GM18861 (cell line): ENCODE data around the gene STX4.
"Not testable (repeated sequence)": the region's sequence is repeated elsewhere in the genome, so short reads cannot be mapped to it uniquely, and the experiment has no call there.

Source experiments
- ATAC-seq: cut with Tn5 transposase; IDR thresholded peaks from one replicate; pipeline ENCODE4 v1.9.1; 2021; ENCODE audit not compliant: unreplicated experiment

The STX4 gene

DNA sequence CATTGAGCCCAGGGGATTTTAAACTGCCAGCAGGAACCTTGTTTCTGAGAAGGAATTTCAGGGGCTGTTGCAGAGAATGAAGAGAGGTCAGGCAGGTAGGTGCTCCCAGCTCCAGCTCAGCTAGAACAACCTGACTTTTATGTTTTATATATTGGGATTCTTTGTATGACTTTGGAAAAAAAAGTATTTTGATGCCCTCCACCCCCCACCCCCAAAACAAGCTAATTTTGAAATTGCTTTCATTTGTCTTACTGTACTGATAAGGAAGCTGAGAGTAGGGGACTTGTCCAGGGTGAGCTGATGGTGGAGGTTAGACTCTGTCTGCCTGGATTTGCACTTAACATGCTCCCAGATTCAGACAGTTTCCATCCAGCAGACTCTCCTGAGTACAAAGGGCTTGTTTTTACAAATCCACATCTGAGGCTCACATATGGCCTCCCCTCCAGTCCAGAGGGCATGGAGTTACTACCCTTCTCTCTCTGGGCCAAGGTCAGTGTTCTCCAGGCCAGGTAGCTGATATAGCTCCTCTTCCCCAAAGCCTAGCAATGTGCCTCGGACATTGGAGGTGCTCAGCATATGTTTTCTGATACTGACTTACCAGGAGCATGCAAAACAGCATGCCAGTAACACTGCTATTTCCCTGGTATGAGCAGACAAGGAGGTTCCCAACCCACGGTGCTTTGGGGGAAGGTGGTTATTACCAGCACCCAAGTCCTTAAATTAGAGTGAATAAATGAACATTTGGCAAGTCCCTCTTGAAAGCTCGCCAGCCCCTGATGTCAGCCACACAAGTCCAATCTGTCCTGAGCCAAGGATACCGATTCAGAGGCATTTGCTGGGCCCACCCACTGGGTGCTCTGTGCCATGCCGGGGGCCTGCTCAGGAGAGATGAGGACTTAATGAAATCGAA lies 34.3 kb upstream of the STX4 start:
- no peak for ATAC-seq

DNA sequence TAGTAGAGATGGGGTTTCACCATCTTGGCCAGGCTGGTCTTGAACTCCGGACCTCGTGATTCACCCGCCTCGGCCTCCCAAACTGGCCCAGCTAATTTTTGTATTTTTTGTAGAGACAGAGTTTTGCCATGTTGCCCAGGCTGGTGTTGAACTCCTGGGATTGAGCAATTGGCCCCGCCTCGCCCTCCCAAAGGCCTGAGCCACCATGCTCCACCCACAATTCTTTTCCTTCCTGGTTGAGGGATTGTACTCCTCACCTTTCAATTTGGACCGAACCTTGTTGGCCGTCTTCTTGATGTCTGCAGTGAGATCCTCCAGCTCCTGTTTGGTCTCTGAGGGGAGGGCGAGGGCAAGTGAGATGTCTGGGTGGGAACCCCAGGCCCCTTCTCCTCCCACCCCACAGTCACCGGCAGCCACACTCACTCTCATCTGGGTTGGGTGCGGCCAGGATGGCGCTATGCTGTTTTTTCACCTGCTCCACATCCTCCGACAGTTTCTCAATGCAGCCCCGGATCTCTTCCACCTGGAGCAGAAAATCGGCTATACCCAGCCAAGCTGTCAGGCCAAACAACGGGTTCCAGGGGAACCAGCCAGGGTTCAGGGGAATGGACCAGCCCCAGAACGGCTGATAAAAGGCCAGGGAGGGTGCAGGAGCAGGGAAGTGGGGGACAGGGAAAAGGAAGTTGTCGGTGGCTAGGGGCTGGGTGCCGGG lies 32.5 kb upstream of the STX4 start:
- ATAC-seq: no peak

DNA sequence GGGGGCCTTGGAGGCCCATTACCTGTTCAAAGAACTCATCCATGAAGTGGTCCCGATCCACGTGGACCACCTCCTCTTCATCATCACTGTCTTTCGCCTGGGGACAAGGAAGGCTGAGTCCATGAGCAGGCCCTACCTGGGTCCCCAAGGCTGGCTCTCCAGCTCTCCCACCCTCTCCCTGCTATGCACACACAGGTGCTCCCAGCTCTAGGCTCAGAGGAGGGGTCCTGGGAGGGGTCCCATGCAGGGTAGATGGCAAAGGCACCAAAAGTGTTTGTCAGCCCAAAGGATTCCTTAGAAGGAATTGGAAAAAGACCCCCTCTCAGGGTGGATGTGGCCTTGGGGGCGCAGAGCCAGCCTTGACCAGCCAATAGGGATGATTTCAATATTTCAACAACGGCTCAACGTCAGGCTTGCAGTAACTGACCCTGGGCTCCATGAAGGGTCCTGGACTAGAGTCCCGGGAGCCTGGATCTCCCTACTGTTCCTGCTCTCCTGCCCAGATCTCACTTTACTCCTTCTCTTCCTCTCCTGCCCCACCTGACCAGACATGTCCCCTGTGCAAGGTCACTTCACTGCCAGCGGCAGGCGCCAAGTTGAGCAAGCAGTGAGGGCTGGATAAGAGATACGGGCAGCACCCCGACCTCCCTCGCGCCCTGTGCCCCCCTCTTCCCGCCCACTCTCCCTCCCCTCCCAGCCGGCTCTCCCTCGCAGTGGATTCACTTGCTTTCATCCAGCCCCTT lies 31.7 kb upstream of the STX4 start:
- ATAC-seq: no peak

DNA sequence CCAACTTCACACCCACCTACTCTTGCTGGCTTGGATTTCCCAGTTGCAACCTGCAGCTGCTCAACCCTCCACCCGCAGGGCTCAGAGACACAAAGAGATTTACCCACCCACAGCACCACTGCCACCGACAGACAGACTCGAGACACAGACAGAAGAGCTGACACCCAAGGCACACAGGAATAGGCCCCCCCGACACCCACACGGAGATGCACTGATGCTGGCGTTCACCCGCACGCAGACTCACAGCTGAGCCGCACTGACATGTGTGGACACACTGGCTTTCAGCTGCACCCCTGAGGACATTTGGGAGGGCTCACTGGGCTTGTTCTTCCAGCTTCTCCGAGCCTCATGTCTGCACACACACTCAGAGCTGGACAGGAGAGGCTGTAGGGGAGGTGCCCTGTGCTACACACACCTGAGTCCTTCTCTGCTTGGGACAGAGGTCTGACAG lies 31.1 kb upstream of the STX4 start:
- ATAC-seq: no peak

DNA sequence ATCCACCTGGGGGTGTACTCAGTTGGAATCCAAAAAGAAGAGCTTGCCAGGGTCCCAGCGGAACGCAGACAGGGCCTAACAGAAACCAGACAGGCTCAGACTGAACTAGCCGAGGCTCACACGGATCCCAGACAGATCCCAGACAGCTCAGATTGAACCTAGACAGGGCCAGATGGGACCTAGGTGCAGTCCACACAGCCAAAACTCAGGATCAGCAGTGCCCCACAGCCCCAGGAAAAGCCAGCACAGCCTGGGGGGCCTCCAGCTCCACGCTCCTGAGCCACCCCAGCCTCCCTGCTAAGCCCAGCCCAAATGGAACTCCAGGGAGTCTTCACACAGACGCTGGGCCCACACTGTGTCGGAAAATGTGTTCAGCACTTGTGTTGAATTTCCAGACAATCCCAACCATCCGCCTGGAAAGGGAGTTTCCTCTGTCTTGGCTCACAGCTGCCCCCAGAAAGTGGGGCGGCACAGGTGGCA lies 30.5 kb upstream of the STX4 start:
- no peak for ATAC-seq

DNA sequence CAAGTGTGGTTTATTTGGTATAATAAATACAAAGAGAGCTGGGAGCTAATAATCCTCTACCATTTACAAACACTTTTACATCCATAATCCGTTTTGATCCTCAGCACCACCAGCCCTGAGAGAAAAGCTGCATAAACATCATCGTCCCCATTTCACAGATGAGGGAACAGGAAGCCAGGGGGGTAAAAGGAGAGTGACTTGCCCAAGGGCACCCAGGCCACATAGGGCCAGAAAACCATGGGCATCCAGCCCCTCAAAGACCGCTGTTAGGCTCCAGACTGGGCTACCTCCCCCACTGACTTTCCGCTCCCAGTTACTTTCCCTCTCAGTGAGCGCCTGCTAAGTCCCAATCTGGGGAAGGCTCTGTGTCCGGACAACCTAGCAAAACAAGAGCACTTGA lies 29.6 kb upstream of the STX4 start:
- no peak for ATAC-seq

DNA sequence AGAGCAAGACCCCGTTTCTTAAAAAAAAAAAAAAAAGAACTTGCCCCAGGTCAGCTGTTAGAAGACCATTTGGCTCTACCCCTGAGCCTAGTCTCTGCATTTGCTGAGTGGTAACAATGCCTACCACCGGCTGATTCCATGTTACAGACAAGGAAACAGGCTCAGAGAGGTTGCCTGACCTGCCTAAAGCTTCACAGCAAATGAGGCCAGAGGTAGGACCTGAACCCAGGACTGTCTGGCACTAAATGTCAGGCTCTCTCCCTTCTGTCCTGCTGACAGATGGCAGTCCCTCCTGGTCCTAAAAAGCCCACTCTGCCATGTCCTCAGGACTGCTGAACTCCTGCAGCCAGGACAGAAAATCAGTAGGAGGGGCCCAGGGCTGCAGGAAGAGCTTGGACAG lies 28.7 kb upstream of the STX4 start:
- no peak for ATAC-seq

DNA sequence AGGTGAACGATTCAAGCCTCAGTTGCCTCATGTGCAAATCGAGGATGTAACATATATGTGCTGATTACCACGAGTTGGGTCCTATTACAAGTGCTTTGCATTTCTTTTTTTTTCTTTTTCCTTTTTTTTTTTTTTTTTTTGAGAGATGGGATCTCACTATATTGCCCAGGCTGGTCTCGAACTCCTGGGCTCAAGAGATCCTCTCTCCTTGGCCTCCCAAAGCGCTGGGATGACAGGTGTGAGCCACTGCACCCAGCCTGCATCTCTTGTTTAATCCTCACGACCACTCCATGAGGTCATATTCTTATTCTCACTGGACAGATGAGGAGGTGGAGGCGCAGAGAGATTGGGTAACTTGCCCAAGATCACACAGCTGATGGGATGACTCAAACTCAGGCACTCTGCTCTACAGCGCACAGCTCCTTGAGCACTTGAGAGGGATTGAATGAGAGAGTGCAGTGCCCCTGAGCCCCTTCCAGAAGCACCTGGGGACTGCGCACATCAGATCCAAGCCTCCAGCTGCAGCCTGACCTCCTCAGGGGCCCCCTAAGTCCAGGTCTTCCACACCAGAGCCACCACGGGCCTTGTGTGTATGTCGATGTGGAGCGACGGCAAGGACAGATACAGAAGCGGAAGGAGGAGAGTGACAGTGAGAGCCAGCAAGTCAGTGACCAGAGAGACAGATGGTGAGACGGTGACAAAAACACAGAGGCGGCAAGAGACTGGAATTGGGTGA lies 27.8 kb upstream of the STX4 start:
- no peak for ATAC-seq

DNA sequence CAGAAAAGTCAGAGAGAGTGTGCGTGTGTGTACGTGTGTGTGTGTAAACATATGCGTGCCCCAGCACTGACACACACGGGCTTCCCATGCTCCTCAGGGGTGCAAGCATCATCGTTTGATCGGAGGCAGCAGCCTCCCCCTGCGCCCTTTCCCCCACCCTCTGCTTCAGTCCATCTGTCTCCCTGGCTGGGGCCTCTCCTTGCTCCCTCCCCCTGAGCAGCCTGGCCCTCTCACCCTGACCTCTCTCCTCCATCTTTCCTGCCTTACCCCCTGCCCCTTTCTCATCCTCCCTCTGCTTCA lies 27.3 kb upstream of the STX4 start:
- ATAC-seq: no peak

DNA sequence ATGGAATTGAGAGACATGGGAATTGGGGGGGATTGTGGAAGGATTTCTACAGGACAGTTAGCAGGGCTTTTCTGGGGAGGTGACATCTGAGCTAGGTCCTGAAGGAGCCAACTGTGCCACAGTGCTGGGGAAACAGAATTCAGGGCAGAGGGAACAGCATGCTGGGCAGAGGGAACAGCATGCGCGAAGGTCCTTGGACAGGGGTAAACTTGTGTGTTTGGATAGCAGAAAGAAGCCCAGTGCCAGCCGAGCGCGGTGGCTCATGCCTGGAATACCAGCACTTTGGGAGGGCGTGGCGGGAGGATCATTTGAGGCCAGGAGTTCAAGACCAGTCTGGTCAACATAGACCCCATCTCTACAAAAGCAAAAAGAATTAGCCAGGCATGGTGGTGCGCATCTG lies 26.8 kb upstream of the STX4 start:
- ATAC-seq: no peak

DNA sequence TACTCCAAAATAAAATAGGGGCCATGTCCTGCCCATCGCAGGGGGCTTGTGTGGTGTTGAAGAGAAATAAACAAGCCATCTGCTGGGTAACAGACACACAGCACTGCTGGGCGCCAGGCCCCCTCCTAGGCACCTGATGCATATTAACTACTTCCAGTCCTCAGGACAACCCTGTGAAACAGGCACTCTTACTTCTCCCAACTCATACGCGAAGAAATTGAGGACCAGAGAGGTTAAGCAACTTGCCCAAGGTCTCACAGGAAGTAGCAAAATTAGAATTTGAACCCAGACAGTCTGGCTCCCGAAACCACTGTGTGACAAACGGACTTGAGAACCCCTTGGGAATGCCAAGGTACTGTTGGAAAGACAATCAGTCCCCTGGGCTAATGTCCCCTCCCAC lies 25.7 kb upstream of the STX4 start:
- ATAC-seq: no peak

DNA sequence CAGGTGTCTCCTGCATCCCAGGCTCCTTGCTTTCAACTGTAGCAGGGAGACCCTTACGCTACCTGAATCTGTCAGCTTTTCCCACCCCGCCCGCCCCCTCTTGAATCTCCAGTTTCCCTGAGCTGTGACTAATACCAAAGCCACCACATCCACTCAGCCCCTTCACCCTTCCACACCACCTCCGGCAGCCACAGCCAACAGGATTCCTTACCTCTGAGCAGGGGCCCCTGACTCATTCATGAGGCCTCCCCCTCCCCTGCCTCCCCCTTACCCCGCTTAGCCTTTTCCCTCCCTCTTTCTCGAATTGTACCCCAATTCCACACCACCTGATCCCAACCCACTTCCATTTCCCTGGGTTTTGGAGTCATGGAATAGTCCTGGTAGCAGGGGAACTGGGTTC lies 25.2 kb upstream of the STX4 start:
- no peak for ATAC-seq

DNA sequence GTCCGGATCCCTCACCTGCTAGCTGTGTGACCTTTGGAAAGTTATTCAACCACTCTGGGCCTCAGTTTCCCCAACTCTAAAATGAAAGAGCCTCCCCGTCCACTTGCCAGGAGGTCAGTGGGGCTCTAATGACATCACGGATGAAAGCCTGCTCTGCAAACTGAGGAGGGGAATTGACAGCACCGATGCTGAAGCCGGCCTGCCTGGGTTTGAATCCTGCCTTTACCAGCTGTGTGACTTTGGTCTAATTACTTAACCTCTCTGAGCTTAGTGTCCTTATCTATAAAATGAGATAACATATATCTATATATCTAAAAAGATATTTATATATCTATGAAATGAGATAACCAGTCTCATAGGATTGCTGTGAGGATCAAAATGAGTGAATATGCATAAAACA lies 24.8 kb upstream of the STX4 start:
- ATAC-seq: no peak

DNA sequence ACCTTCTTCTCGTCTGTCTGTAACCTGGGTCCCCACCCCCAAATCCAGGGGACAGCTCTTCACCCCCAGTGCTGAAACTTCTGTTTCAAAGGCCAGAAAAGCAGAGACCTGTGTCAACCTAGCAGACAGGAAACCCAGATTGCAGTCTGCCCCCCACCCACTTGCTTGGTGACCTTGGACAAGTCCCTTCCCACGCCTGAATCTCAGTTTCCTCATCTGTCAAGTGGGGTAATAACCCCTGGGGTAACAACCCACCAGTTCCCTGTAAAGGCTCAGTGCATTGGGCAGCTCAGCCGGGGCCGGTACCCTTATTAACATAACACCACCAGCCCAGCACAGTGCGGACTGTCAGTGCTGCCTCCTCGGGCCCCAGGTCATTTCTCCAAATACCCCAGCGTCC lies 24.2 kb upstream of the STX4 start:
- ATAC-seq: no peak

DNA sequence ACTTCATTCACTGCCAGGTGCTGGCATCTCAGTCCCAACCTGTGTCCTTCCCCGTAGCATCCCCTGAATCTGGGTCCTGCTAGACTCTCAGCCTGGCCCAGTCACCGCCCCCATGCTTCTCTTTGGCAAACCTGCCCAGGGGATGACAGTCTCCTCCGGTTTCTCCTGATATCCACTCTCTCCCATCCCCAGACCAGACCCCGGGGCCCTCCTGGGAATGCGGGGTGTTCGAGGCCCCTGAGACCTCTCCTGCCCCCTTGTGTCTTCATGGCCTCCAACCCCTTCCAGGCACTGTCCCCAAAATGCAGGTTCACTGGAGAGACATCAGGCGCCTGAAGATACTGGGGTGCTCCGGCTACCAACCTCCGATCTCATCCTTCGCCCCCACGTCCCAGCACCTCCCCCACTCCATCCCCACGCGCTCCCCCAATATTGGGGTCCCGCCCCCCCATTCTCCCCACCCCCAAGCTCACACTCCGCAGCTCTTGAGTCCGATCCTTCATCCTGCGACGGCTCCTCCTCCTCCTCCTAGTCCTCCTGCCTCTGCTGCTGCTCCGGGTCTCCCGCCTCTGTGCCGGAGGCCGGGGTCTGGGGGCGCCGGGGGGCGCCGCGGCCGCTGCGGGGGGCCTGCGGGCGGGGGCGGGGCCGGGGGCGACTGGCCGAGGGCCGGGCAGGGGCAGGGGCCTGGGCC lies 23.3 kb upstream of the STX4 start:
- no peak for ATAC-seq

DNA sequence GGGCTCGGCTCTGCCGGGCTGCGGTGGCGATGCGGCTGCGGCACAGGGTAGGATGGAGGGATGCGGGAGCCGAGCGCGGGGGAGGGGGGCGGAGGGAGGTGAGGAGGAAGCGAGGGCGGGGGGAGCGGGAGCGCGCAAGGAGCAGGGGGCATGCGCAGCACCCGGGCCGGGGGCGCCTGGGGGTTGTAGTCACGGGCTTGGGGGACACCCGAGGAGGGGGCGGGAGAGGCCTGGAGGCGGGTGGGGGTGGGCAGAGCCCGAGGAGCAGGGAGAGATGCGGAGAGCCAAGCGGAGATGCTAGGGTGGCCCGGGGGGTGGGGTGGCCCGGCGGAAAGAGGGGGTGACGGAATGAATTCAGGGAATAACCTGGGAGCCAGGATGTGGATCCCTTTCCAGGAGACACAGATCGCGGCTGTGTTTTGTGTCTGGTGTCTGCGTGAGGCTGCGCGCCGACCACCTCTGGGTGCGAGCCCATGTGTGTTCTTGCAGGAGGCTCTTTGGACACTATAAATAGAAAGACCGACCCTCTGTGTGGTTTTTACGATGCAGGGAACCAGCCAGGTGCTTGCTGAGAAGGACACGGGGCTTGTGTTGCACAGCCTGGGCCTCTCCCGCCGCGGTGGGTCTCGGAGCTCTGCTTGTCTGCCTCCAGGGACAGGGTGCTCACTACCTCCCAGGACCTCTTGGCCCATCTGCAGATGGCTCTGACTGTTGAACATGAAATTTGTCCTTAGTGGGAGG lies 22.6 kb upstream of the STX4 start, which contains the start of gene STX1B:
Gene STX1B (minus strand): TSS at position 54 of the 741 bp plus-strand sequence. CDS start 242 bp downstream, outside the sequence.
- no peak for ATAC-seq

DNA sequence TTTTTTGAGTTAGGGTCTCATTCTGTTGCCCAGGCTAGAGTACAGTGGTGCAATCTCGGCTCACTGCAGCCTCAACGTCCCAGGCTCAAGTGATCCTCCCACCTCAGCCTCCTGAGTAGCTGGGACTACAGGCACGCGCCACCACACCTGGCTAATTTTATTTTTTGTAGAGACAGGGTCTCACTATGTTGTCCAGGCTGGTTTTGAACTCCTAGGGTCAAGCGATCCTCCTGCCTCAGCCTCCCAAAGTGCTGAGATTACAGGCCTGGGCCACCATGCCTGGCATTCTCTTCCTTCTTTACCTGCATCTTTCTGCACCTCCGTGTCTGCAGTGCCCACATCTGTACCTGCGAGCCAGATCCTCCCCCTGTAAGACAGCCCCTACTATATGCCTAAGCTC lies 21.5 kb upstream of the STX4 start:
- not testable (repeated sequence) for ATAC-seq

DNA sequence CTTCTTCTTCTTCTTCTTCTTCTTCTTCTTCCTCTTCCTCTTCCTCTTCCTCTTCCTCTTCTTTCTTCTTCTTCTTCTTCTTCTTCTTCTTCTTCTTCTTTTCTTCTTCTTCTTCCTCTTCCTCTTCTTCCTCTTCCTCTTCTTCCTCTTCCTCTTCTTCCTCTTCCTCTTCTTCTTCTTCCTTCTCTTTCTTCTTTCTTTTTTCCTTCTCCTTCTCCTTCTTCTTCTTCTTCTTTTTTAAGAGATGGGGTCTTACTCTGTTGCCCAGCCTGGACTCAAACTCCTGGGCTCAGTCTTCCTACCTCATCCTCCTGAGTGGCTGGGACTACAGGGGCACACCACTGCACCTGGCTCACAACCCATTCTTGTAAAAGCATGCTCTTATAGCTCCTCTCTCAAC lies 20.1 kb upstream of the STX4 start:
- not testable (repeated sequence) for ATAC-seq

DNA sequence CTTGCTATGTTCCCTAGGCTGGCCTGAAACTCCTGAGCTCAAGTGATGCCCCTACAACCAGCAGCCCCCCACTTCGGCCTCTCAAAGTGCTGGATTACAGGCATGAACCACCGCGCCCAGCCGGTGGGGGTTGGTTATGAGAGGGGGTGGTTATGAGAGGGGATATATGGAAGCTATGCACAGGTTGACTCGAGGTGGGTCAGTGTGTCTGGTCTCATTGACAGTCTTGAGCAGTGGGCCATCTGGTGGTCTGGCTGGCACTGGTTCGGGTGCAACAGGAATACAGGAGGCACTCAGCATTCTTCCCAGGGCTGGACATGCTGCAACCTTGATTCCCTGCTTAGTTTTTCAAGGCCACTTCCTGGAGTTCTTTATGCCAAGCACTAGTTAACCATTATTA lies 17.3 kb upstream of the STX4 start:
- no peak for ATAC-seq

DNA sequence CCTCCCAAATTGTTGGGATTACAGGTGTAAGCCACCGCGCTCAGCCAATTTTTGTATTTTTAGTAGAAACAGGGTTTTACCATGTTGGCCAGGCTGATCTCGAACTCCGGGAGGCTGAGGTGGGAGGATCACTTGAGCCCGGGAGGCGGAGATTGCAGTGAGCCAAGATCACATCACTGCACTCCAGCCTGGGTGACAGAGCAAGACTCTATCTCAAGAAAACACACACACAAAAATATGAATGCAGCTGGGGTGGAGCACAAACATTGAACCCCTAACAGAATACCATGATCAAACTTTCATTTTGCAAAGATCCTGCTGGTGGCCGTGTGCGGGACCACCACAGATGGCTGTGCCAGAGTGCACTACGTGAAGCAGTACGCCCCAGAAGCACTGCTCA lies 15.6 kb upstream of the STX4 start:
- not testable (repeated sequence) for ATAC-seq
